GM12873 (cell line): ENCODE data around the gene PDE10A.

Source experiments
- CTCF ChIP-seq: IDR thresholded peaks from 2 replicates; pipeline ENCODE4 v1.5.1; 2012; ENCODE audit warnings: low read depth, mild to moderate bottlenecking, moderate library complexity, low read length, control low read depth; ENCODE audit not compliant: insufficient read depth; ENCODE audit errors: missing control alignments

The PDE10A gene

GRCh38 chr6:165376100-165376499 is 286.9 kb downstream of the PDE10A start:
- TF ChIP-seq CTCF = no peak

GRCh38 chr6:165365371-165365770 is 297.7 kb downstream of the PDE10A start:
- no peak for TF ChIP-seq CTCF

GRCh38 chr6:165345700-165346099 is 317.3 kb downstream of the PDE10A start:
- TF ChIP-seq CTCF = no peak

GRCh38 chr6:165340532-165340931 is 322.5 kb downstream of the PDE10A start:
- TF ChIP-seq CTCF = no peak

GRCh38 chr6:165325609-165326008 is 337.4 kb downstream of the PDE10A start:
- TF ChIP-seq CTCF = no peak

GRCh38 chr6:165321555-165322145 is 341.4 kb downstream of the PDE10A start:
- TF ChIP-seq CTCF = no peak

- no peak for TF ChIP-seq CTCF
Measured at GRCh38 chr6:165321150-165321549, 341.9 kb downstream of the PDE10A start.
